Amniotic epithelial cell (primary cell): ENCODE results near the gene FOXP2.
A peak's percentile ranks its signal among the peaks of the same experiment; 100 is the strongest.
"Not testable (repeated sequence)": the region's sequence is repeated elsewhere in the genome, so short reads cannot be mapped to it uniquely, and the experiment has no call there.

Source experiments
- DNase-seq: peaks from one replicate; pipeline ENCODE4 v3.0.0-alpha.2; 2010; ENCODE audit warnings: low read depth

FOXP2 gene

GRCh38 chr7:114422507-114423501 is 8.2 kb downstream of the FOXP2 start:
- no peak for DNase-seq

GRCh38 chr7:114426382-114426781 is 11.8 kb downstream of the FOXP2 start:
- DNase-seq, result no peak

GRCh38 chr7:114426824-114427223 is 12.2 kb downstream of the FOXP2 start:
- DNase-seq, result peak; percentile 21

- DNase-seq, result no peak
These were observed 13.6 kb downstream of the FOXP2 start for GRCh38 chr7:114428211-114428610.

- DNase-seq, result no peak
These were observed 16.6 kb downstream of the FOXP2 start for GRCh38 chr7:114431189-114431588.

GRCh38 chr7:114432061-114432460 is 17.4 kb downstream of the FOXP2 start:
- DNase-seq, result no peak

- DNase-seq, result no peak
These were observed 18.1 kb downstream of the FOXP2 start for GRCh38 chr7:114432703-114433102.

GRCh38 chr7:114439581-114439980 is 25.0 kb downstream of the FOXP2 start:
- DNase-seq, result no peak

- DNase-seq, result not testable (repeated sequence)
These were observed 26.3 kb downstream of the FOXP2 start for GRCh38 chr7:114440927-114441326.

- no peak for DNase-seq
These were observed 29.6 kb downstream of the FOXP2 start for GRCh38 chr7:114444196-114444595.

- DNase-seq, result no peak
These were observed 35.8 kb downstream of the FOXP2 start for GRCh38 chr7:114450431-114450830.

GRCh38 chr7:114459574-114459973 is 45.0 kb downstream of the FOXP2 start:
- no peak for DNase-seq

- DNase-seq, result peak; percentile 68
These were observed 45.4 kb downstream of the FOXP2 start for GRCh38 chr7:114460021-114460420.

GRCh38 chr7:114466917-114467316 is 52.3 kb downstream of the FOXP2 start:
- no peak for DNase-seq

GRCh38 chr7:114468844-114469243 is 54.2 kb downstream of the FOXP2 start:
- DNase-seq, result no peak

GRCh38 chr7:114472896-114473512 is 58.4 kb downstream of the FOXP2 start:
- DNase-seq, result no peak

- DNase-seq, result no peak
These were observed 63.8 kb downstream of the FOXP2 start for GRCh38 chr7:114478384-114478783.

GRCh38 chr7:114481999-114482398 is 67.4 kb downstream of the FOXP2 start:
- peak; percentile 17 for DNase-seq

- no peak for DNase-seq
These were observed 69.6 kb downstream of the FOXP2 start for GRCh38 chr7:114484226-114484625.

- DNase-seq, result no peak
These were observed 72.6 kb downstream of the FOXP2 start for GRCh38 chr7:114487174-114487573.

- no peak for DNase-seq
These were observed 74.1 kb downstream of the FOXP2 start for GRCh38 chr7:114488696-114489095.

- DNase-seq, result not testable (repeated sequence)
These were observed 82.9 kb downstream of the FOXP2 start for GRCh38 chr7:114497491-114497890.
